Activated CD4-positive, alpha-beta T cell treated with anti-CD3 and anti-CD28 coated beads for 36 hours (primary cell): ENCODE results near the gene NUP155. TPM values are rescaled to one million over a fixed set of nuclear protein-coding genes. Genes with fewer than 3 reads are reported as not detected.
"Not testable (repeated sequence)": the region's sequence is repeated elsewhere in the genome, so short reads cannot be mapped to it uniquely, and the experiment has no call there.

ENCODE experiments used
- ATAC-seq: fragments of 200-7000 bp; cut with Tn5 transposase; one replicate; pipeline ENCODE4 v1.10.0; 2021; ENCODE audit warnings: mild to moderate bottlenecking, moderate library complexity
- CTCF ChIA-PET: fragments of 350-600 bp; sonication (Branson Sonifier 250); formaldehyde crosslinking; loops from one replicate; lab custom pipeline; 2021; ENCODE audit warnings: antibody characterized with exemption; lab: Charles Lee
- POLR2A ChIA-PET: fragments of 350-600 bp; sonication (Branson Sonifier 250); formaldehyde crosslinking; loops from one replicate; lab custom pipeline; 2021; ENCODE audit warnings: antibody characterized with exemption, inconsistent platforms; lab: Charles Lee
- DNase-seq: peaks from one replicate; pipeline ENCODE4 v3.0.0-alpha.2; 2020
- H3K27ac Mint-ChIP-seq: one replicate; pipeline ENCODE4 v1.8.0; 2021; ENCODE audit warnings: mixed read lengths
- H3K27me3 Mint-ChIP-seq: one replicate; pipeline ENCODE4 v1.8.0; 2021; ENCODE audit warnings: mixed read lengths
- H3K36me3 Mint-ChIP-seq: one replicate; pipeline ENCODE4 v1.8.0; 2021; ENCODE audit warnings: low read depth, mixed read lengths
- H3K4me1 Mint-ChIP-seq: one replicate; pipeline ENCODE4 v1.8.0; 2021; ENCODE audit warnings: mixed read lengths
- H3K4me3 Mint-ChIP-seq: one replicate; pipeline ENCODE4 v1.8.0; 2021; ENCODE audit warnings: mild to moderate bottlenecking, moderate library complexity, mixed read lengths
- H3K9me3 Mint-ChIP-seq: one replicate; pipeline ENCODE4 v1.8.0; 2021; ENCODE audit warnings: low read depth, mixed read lengths
- intact Hi-C, 2 experiments: fragments of 100-400 bp; cut with DNase I in 1 of 2; cut with micrococcal nuclease in 1 of 2; formaldehyde crosslinking; loops; one replicate each; pipeline versions ENCODE4 v1.14.2 to v1.15.1; 2022 to 2024; cut with DNase I, micrococcal nuclease
- total RNA-seq, 2 experiments: library from RNA; stranded (reverse); gene quantifications; one replicate each; pipeline ENCODE4 v1.2.3, GENCODE V29; 2021

NUP155 gene
- total RNA-seq, 2 experiments from 2014 or later: 94.9 to 113 TPM

- no peaks in the 10 kb centered on the region for H3K4me1 Mint-ChIP-seq
- no peak for ATAC-seq
- CTCF ChIA-PET: no interaction called here
- H3K27me3 Mint-ChIP-seq: no peaks in the 10 kb centered on the region
- H3K9me3 Mint-ChIP-seq: no peaks in the 10 kb centered on the region
- intact Hi-C loops: no loop called here
- H3K36me3 Mint-ChIP-seq: peaks cover 23% of the 10 kb centered on the region
- no peak overlapping the region for H3K27ac Mint-ChIP-seq
- no peak overlapping the region for H3K4me3 Mint-ChIP-seq
- no peak for DNase-seq
- POLR2A ChIA-PET: no interaction called here
Measured at GRCh38 chr5:37355161-37355560, 15.7 kb downstream of the NUP155 start.

- H3K9me3 Mint-ChIP-seq, H3K4me3 Mint-ChIP-seq, intact Hi-C loops: not testable (repeated sequence)
Measured at GRCh38 chr5:37342741-37343140, 28.2 kb downstream of the NUP155 start.

GRCh38 chr5:37334754-37335153, 36.2 kb downstream of the NUP155 start:
- intact Hi-C loops: loop anchor here in 1 of 2 experiments (5.0 kb wide), 1 partner anchor 32 kb away; no protein-coding TSS in a partner anchor
- DNase-seq, H3K9me3 Mint-ChIP-seq, CTCF ChIA-PET, H3K27me3 Mint-ChIP-seq, ATAC-seq, H3K4me3 Mint-ChIP-seq, H3K27ac Mint-ChIP-seq, H3K4me1 Mint-ChIP-seq: not testable (repeated sequence)
- POLR2A ChIA-PET: interaction anchor here (0.7 kb wide), 1 partner anchor 21 kb away, joined by 3 read pairs; no protein-coding TSS in a partner anchor
- H3K36me3 Mint-ChIP-seq: peaks cover 32% of the 10 kb centered on the region

More at GRCh38 chr5:37342741-37343140, 28.2 kb downstream of the NUP155 start:
- DNase-seq, CTCF ChIA-PET, H3K4me1 Mint-ChIP-seq, H3K27me3 Mint-ChIP-seq, ATAC-seq, POLR2A ChIA-PET, H3K27ac Mint-ChIP-seq: not testable (repeated sequence)
- peaks cover 46% of the 10 kb centered on the region for H3K36me3 Mint-ChIP-seq

GRCh38 chr5:37326536-37326935, 44.4 kb downstream of the NUP155 start:
- Mint-ChIP-seq H3K4me1 (no peaks in the 10 kb centered on the region), H3K27me3 (no peaks in the 10 kb centered on the region), H3K36me3 (peaks cover 47% of the 10 kb centered on the region), H3K27ac (no peak overlapping the region), H3K9me3 (no peaks in the 10 kb centered on the region), H3K4me3 (no peak overlapping the region)
- no peak for DNase-seq
- intact Hi-C loops: no loop called here
- no peak for ATAC-seq
- ChIA-PET POLR2A (interaction anchor here (0.5 kb wide), 1 partner anchor 21 kb away, joined by 6 read pairs; no protein-coding TSS in a partner anchor), CTCF (interaction anchor here (1.2 kb wide), 1 partner anchor 23 kb away, joined by 3 read pairs; no protein-coding TSS in a partner anchor)

GRCh38 chr5:37323607-37324006, 47.3 kb downstream of the NUP155 start:
- Mint-ChIP-seq H3K4me3 (no peak overlapping the region), H3K9me3 (no peaks in the 10 kb centered on the region), H3K27me3 (no peaks in the 10 kb centered on the region), H3K27ac (no peak overlapping the region), H3K36me3 (peaks cover 52% of the 10 kb centered on the region), H3K4me1 (no peaks in the 10 kb centered on the region)
- DNase-seq: no peak
- intact Hi-C loops: no loop called here
- POLR2A ChIA-PET: no interaction called here
- ATAC-seq: no peak
- CTCF ChIA-PET: no interaction called here

GRCh38 chr5:37319037-37319782, 51.7 kb downstream of the NUP155 start:
- ATAC-seq (no peak), DNase-seq (no peak)
- POLR2A ChIA-PET: no interaction called here
- H3K36me3 Mint-ChIP-seq: peaks cover 53% of the 10 kb centered on the region
- no peaks in the 10 kb centered on the region for H3K27me3 Mint-ChIP-seq
- intact Hi-C loops: loop anchor here in 1 of 2 experiments (2.0 to 10.0 kb wide), 2 partner anchors 48 to 584 kb away; no protein-coding TSS in a partner anchor
- CTCF ChIA-PET: no interaction called here
- H3K4me3 Mint-ChIP-seq: no peak overlapping the region
- H3K9me3 Mint-ChIP-seq: no peaks in the 10 kb centered on the region
- H3K4me1 Mint-ChIP-seq: peaks cover 2% of the 10 kb centered on the region
- H3K27ac Mint-ChIP-seq: no peak overlapping the region

- Mint-ChIP-seq H3K36me3 (peaks cover 59% of the 10 kb centered on the region), H3K4me1 (peaks cover 2% of the 10 kb centered on the region), H3K9me3 (no peaks in the 10 kb centered on the region), H3K27ac (no peak overlapping the region), H3K4me3 (no peak overlapping the region), H3K27me3 (no peaks in the 10 kb centered on the region)
- intact Hi-C loops: loop anchor here in 1 of 2 experiments (10.0 kb wide), 1 partner anchor 581 kb away; no protein-coding TSS in a partner anchor
- ChIA-PET CTCF (interaction anchor here (0.6 kb wide), 1 partner anchor 63 kb away, joined by 4 read pairs; no protein-coding TSS in a partner anchor), POLR2A (no interaction called here)
- no peak for DNase-seq
- ATAC-seq: no peak
Measured at GRCh38 chr5:37316027-37316426, 54.9 kb downstream of the NUP155 start.

GRCh38 chr5:37310360-37310759, 60.5 kb downstream of the NUP155 start:
- ChIA-PET CTCF (interaction anchor here (1.0 kb wide), 1 partner anchor 305 kb away, joined by 3 read pairs; no protein-coding TSS in a partner anchor), POLR2A (no interaction called here)
- no peak for ATAC-seq
- Mint-ChIP-seq H3K9me3 (no peaks in the 10 kb centered on the region), H3K27ac (no peak overlapping the region), H3K36me3 (peaks cover 44% of the 10 kb centered on the region), H3K4me3 (no peak overlapping the region), H3K27me3 (no peaks in the 10 kb centered on the region), H3K4me1 (no peaks in the 10 kb centered on the region)
- no peak for DNase-seq
- intact Hi-C loops: loop anchor here in 1 of 2 experiments (5.0 to 10.0 kb wide), 2 partner anchors 37 to 576 kb away; no protein-coding TSS in a partner anchor

- H3K4me3 Mint-ChIP-seq: no peak overlapping the region
- no peaks in the 10 kb centered on the region for H3K27me3 Mint-ChIP-seq
- intact Hi-C loops: loop anchor here in 1 of 2 experiments (10.0 kb wide), 1 partner anchor 264 kb away; no protein-coding TSS in a partner anchor
- POLR2A ChIA-PET: no interaction called here
- no peak overlapping the region for H3K27ac Mint-ChIP-seq
- DNase-seq (no peak), ATAC-seq (no peak)
- no peaks in the 10 kb centered on the region for H3K4me1 Mint-ChIP-seq
- no peaks in the 10 kb centered on the region for H3K9me3 Mint-ChIP-seq
- CTCF ChIA-PET: interaction anchor here (0.6 to 1.2 kb wide), 2 partner anchors 23 to 431 kb away, joined by 3 read pairs; no protein-coding TSS in a partner anchor
- H3K36me3 Mint-ChIP-seq: peaks cover 44% of the 10 kb centered on the region
Measured at GRCh38 chr5:37308793-37309192, 62.1 kb downstream of the NUP155 start.

GRCh38 chr5:37304888-37305287, 66.0 kb downstream of the NUP155 start:
- Mint-ChIP-seq H3K36me3 (peaks cover 47% of the 10 kb centered on the region), H3K4me3 (no peak overlapping the region), H3K9me3 (no peaks in the 10 kb centered on the region), H3K4me1 (no peaks in the 10 kb centered on the region), H3K27ac (no peak overlapping the region), H3K27me3 (no peaks in the 10 kb centered on the region)
- POLR2A ChIA-PET: no interaction called here
- ATAC-seq (no peak), DNase-seq (no peak)
- intact Hi-C loops: loop anchor here (5.0 to 10.0 kb wide), 2 partner anchors 32 to 260 kb away; no protein-coding TSS in a partner anchor
- CTCF ChIA-PET: no interaction called here

GRCh38 chr5:37296313-37296712, 74.6 kb downstream of the NUP155 start:
- CTCF ChIA-PET, DNase-seq, H3K27ac Mint-ChIP-seq, intact Hi-C loops, H3K4me3 Mint-ChIP-seq, H3K9me3 Mint-ChIP-seq, POLR2A ChIA-PET, H3K27me3 Mint-ChIP-seq, H3K4me1 Mint-ChIP-seq, ATAC-seq: not testable (repeated sequence)
- peaks cover 41% of the 10 kb centered on the region for H3K36me3 Mint-ChIP-seq
